ENCODE measurements around the gene RGS17.

Gene RGS17
- total RNA-seq: 0 to 0.39 (median 0.09) reads per million in 3 donors

GRCh38 chr6:153131037-153131981 is at the start of gene RGS17:
TSS of gene RGS17 (minus strand) at chr6:153131282. CDS start at chr6:153044018, 87,264 bp downstream.
- H3K9me3 ChIP-seq (ENCODE audit: control insufficient read depth, low read length): no peaks in the 10 kb centered on the region
- H3K4me1 ChIP-seq (ENCODE audit: control insufficient read depth, insufficient read depth, low read length, poor library complexity, severe bottlenecking): peaks cover 13% of the 10 kb centered on the region
- DNase-seq: no peak
- peaks cover 14% of the 10 kb centered on the region for H3K27me3 ChIP-seq (replicated peaks; ENCODE audit: control insufficient read depth, insufficient read depth, low read length, poor library complexity, severe bottlenecking)
- H3K4me3 ChIP-seq (ENCODE audit: insufficient read depth, low read depth, low read length, poor library complexity, severe bottlenecking): peak within 1 kb of the TSS; percentile 56
- no peak within 1 kb of the TSS for H3K27ac ChIP-seq (ENCODE audit: insufficient read depth, low read length, poor library complexity, severe bottlenecking)
- H3K36me3 ChIP-seq (ENCODE audit: control insufficient read depth, insufficient read depth, low read length): no peaks in the 10 kb centered on the region

- Histone ChIP-seq H3K9me3 (ENCODE audit: control insufficient read depth, low read length) (no peaks in the 10 kb centered on the region), H3K36me3 (ENCODE audit: control insufficient read depth, insufficient read depth, low read length) (no peaks in the 10 kb centered on the region), H3K4me3 (ENCODE audit: insufficient read depth, low read depth, low read length, poor library complexity, severe bottlenecking) (no peak overlapping the region), H3K4me1 (ENCODE audit: control insufficient read depth, insufficient read depth, low read length, poor library complexity, severe bottlenecking) (no peaks in the 10 kb centered on the region), H3K27ac (ENCODE audit: insufficient read depth, low read length, poor library complexity, severe bottlenecking) (no peak overlapping the region), H3K27me3 (replicated peaks; ENCODE audit: control insufficient read depth, insufficient read depth, low read length, poor library complexity, severe bottlenecking) (no peaks in the 10 kb centered on the region)
- DNase-seq: no peak
Observed at GRCh38 chr6:153172815-153173214, 41.7 kb upstream of the RGS17 start.

GRCh38 chr6:153170511-153170910 is 39.4 kb upstream of the RGS17 start:
- Histone ChIP-seq H3K4me1 (ENCODE audit: control insufficient read depth, insufficient read depth, low read length, poor library complexity, severe bottlenecking) (no peaks in the 10 kb centered on the region), H3K4me3 (ENCODE audit: insufficient read depth, low read depth, low read length, poor library complexity, severe bottlenecking) (no peak overlapping the region), H3K9me3 (ENCODE audit: control insufficient read depth, low read length) (no peaks in the 10 kb centered on the region), H3K27me3 (replicated peaks; ENCODE audit: control insufficient read depth, insufficient read depth, low read length, poor library complexity, severe bottlenecking) (no peaks in the 10 kb centered on the region), H3K36me3 (ENCODE audit: control insufficient read depth, insufficient read depth, low read length) (no peaks in the 10 kb centered on the region), H3K27ac (ENCODE audit: insufficient read depth, low read length, poor library complexity, severe bottlenecking) (no peak overlapping the region)
- DNase-seq: no peak

- no peaks in the 10 kb centered on the region for H3K36me3 ChIP-seq (ENCODE audit: control insufficient read depth, insufficient read depth, low read length)
- no peak overlapping the region for H3K27ac ChIP-seq (ENCODE audit: insufficient read depth, low read length, poor library complexity, severe bottlenecking)
- no peak for DNase-seq
- no peak overlapping the region for H3K4me3 ChIP-seq (ENCODE audit: insufficient read depth, low read depth, low read length, poor library complexity, severe bottlenecking)
- no peaks in the 10 kb centered on the region for H3K27me3 ChIP-seq (replicated peaks; ENCODE audit: control insufficient read depth, insufficient read depth, low read length, poor library complexity, severe bottlenecking)
- H3K9me3 ChIP-seq (ENCODE audit: control insufficient read depth, low read length): no peaks in the 10 kb centered on the region
- no peaks in the 10 kb centered on the region for H3K4me1 ChIP-seq (ENCODE audit: control insufficient read depth, insufficient read depth, low read length, poor library complexity, severe bottlenecking)
Observed at GRCh38 chr6:153167907-153168306, 36.8 kb upstream of the RGS17 start.

- Histone ChIP-seq H3K4me1 (ENCODE audit: control insufficient read depth, insufficient read depth, low read length, poor library complexity, severe bottlenecking) (no peaks in the 10 kb centered on the region), H3K27ac (ENCODE audit: insufficient read depth, low read length, poor library complexity, severe bottlenecking) (no peak overlapping the region), H3K4me3 (ENCODE audit: insufficient read depth, low read depth, low read length, poor library complexity, severe bottlenecking) (no peak overlapping the region)
Observed at GRCh38 chr6:153167061-153167891, 36.2 kb upstream of the RGS17 start.

GRCh38 chr6:153162646-153163045 is 31.6 kb upstream of the RGS17 start:
- Histone ChIP-seq H3K27me3 (replicated peaks; ENCODE audit: control insufficient read depth, insufficient read depth, low read length, poor library complexity, severe bottlenecking) (no peaks in the 10 kb centered on the region), H3K4me3 (ENCODE audit: insufficient read depth, low read depth, low read length, poor library complexity, severe bottlenecking) (no peak overlapping the region), H3K36me3 (ENCODE audit: control insufficient read depth, insufficient read depth, low read length) (no peaks in the 10 kb centered on the region), H3K27ac (ENCODE audit: insufficient read depth, low read length, poor library complexity, severe bottlenecking) (no peak overlapping the region), H3K9me3 (ENCODE audit: control insufficient read depth, low read length) (no peaks in the 10 kb centered on the region), H3K4me1 (ENCODE audit: control insufficient read depth, insufficient read depth, low read length, poor library complexity, severe bottlenecking) (no peaks in the 10 kb centered on the region)
- no peak for DNase-seq

More at GRCh38 chr6:153167061-153167891, 36.2 kb upstream of the RGS17 start:
- Histone ChIP-seq H3K27me3 (replicated peaks; ENCODE audit: control insufficient read depth, insufficient read depth, low read length, poor library complexity, severe bottlenecking) (no peaks in the 10 kb centered on the region), H3K36me3 (ENCODE audit: control insufficient read depth, insufficient read depth, low read length) (no peaks in the 10 kb centered on the region), H3K9me3 (ENCODE audit: control insufficient read depth, low read length) (no peaks in the 10 kb centered on the region)
- DNase-seq: no peak

- H3K9me3 ChIP-seq (ENCODE audit: control insufficient read depth, low read length): no peaks in the 10 kb centered on the region
- no peak overlapping the region for H3K4me3 ChIP-seq (ENCODE audit: insufficient read depth, low read depth, low read length, poor library complexity, severe bottlenecking)
- no peaks in the 10 kb centered on the region for H3K4me1 ChIP-seq (ENCODE audit: control insufficient read depth, insufficient read depth, low read length, poor library complexity, severe bottlenecking)
- no peaks in the 10 kb centered on the region for H3K36me3 ChIP-seq (ENCODE audit: control insufficient read depth, insufficient read depth, low read length)
- no peak overlapping the region for H3K27ac ChIP-seq (ENCODE audit: insufficient read depth, low read length, poor library complexity, severe bottlenecking)
- DNase-seq: no peak
- H3K27me3 ChIP-seq (replicated peaks; ENCODE audit: control insufficient read depth, insufficient read depth, low read length, poor library complexity, severe bottlenecking): no peaks in the 10 kb centered on the region
Observed at GRCh38 chr6:153162172-153162571, 31.1 kb upstream of the RGS17 start.

GRCh38 chr6:153160221-153160620 is 29.1 kb upstream of the RGS17 start:
- Histone ChIP-seq H3K27me3 (replicated peaks; ENCODE audit: control insufficient read depth, insufficient read depth, low read length, poor library complexity, severe bottlenecking) (no peaks in the 10 kb centered on the region), H3K4me1 (ENCODE audit: control insufficient read depth, insufficient read depth, low read length, poor library complexity, severe bottlenecking) (no peaks in the 10 kb centered on the region), H3K9me3 (ENCODE audit: control insufficient read depth, low read length) (no peaks in the 10 kb centered on the region), H3K36me3 (ENCODE audit: control insufficient read depth, insufficient read depth, low read length) (no peaks in the 10 kb centered on the region), H3K27ac (ENCODE audit: insufficient read depth, low read length, poor library complexity, severe bottlenecking) (no peak overlapping the region), H3K4me3 (ENCODE audit: insufficient read depth, low read depth, low read length, poor library complexity, severe bottlenecking) (no peak overlapping the region)
- DNase-seq: no peak

- Histone ChIP-seq H3K27me3 (replicated peaks; ENCODE audit: control insufficient read depth, insufficient read depth, low read length, poor library complexity, severe bottlenecking) (no peaks in the 10 kb centered on the region), H3K4me1 (ENCODE audit: control insufficient read depth, insufficient read depth, low read length, poor library complexity, severe bottlenecking) (no peaks in the 10 kb centered on the region), H3K9me3 (ENCODE audit: control insufficient read depth, low read length) (no peaks in the 10 kb centered on the region), H3K4me3 (ENCODE audit: insufficient read depth, low read depth, low read length, poor library complexity, severe bottlenecking) (no peak overlapping the region), H3K36me3 (ENCODE audit: control insufficient read depth, insufficient read depth, low read length) (no peaks in the 10 kb centered on the region), H3K27ac (ENCODE audit: insufficient read depth, low read length, poor library complexity, severe bottlenecking) (no peak overlapping the region)
- DNase-seq: no peak
Observed at GRCh38 chr6:153150752-153151440, 19.8 kb upstream of the RGS17 start.

Data from effector memory CD4-positive, alpha-beta T cell (primary cell).